ENCODE results near the gene MINDY1. TPM values are rescaled to one million over a fixed set of nuclear protein-coding genes. Genes with fewer than 3 reads are reported as not detected.

Gene MINDY1
- total and polyA plus RNA-seq, 10 donors, result 3.3 to 51.1 (median 28.6) TPM

DNA sequence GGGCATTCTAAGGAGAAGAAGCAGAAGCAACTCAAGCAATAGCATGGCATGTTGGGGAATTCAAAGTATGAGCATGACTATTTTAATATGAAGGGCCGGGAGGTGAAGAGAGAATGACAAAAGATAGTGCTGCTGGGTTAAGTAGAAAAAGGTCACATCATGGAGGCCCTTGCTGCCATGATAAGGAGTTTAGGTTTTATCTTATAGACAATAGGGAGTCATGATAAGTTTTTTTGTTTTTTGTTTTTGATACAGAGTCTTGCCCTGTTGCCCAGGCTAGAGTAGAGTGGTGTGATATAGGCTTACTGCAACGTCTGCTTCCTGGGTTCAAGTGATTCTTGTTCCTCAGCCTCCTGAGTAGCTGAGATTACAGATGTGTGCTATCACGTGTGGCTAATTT lies 32.8 kb upstream of the MINDY1 start:
- no peaks in the 10 kb centered on the region for H3K27me3 ChIP-seq (replicated peaks in 1 of 7)
- H3K27ac ChIP-seq, result no peak overlapping the region
- H3K36me3 ChIP-seq, result peaks cover 0 to 21% (median 5%) of the 10 kb centered on the region in 6 donors
- intact Hi-C loops (cut with DNase I; ENCODE audit: low total_unique reads), result no loop called here
- no peak overlapping the region for H3K4me3 ChIP-seq
- H3K9me3 ChIP-seq, result no peaks in the 10 kb centered on the region
- 87 to 96% (median 88%) methylated on average over 3 of the region's 3 CpGs for WGBS, 5 donors
- no peak for TF ChIP-seq POLR2AphosphoS5 (IDR thresholded peaks at IDR 0.05)
- TF ChIP-seq, protein P1, sequence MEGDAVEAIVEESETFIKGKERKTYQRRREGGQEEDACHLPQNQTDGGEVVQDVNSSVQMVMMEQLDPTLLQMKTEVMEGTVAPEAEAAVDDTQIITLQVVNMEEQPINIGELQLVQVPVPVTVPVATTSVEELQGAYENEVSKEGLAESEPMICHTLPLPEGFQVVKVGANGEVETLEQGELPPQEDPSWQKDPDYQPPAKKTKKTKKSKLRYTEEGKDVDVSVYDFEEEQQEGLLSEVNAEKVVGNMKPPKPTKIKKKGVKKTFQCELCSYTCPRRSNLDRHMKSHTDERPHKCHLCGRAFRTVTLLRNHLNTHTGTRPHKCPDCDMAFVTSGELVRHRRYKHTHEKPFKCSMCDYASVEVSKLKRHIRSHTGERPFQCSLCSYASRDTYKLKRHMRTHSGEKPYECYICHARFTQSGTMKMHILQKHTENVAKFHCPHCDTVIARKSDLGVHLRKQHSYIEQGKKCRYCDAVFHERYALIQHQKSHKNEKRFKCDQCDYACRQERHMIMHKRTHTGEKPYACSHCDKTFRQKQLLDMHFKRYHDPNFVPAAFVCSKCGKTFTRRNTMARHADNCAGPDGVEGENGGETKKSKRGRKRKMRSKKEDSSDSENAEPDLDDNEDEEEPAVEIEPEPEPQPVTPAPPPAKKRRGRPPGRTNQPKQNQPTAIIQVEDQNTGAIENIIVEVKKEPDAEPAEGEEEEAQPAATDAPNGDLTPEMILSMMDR (IDR thresholded peaks at IDR 0.05 in 8 of 11, conservative IDR thresholded peaks at IDR 0.05 in 3 of 11), result no peak
- H3K4me1 ChIP-seq, result no peaks in the 10 kb centered on the region
- no peak for DNase-seq

DNA sequence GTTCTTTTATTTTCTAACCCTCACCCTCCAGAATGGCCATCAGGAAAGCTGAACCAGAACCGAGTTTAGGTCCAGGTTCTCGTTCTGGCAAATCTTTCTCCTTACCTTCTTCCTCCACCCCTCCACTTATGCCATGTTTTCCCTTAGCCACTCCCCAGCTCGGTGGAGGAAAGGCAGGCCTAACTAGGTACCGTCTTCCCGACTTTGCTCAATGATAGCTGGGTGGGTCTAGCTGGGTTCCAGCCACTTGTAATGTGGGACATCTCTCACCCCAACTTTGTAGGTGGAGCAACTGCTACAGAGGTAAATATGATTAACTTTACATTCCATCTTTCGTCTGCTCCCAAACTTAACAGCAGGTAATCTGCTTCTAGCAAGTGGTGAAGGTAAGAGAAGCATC lies 30.3 kb upstream of the MINDY1 start:
- 85 to 93% (median 90%) methylated on average over 6 of the region's 6 CpGs for whole genome bisulfite sequencing, 5 donors
- Histone ChIP-seq H3K4me1 (no peaks in the 10 kb centered on the region), H3K36me3 (peaks cover 0 to 36% (median 22%) of the 10 kb centered on the region in 6 donors), H3K4me3 (no peak overlapping the region), H3K9me3 (no peaks in the 10 kb centered on the region), H3K27me3 (replicated peaks in 1 of 7) (no peaks in the 10 kb centered on the region), H3K27ac (no peak overlapping the region)
- DNase-seq, result no peak
- TF ChIP-seq POLR2A (IDR thresholded peaks at IDR 0.05), result no peak
- TF ChIP-seq POLR2AphosphoS5 (IDR thresholded peaks at IDR 0.05), result no peak
- TF ChIP-seq, protein P1 (IDR thresholded peaks at IDR 0.05 in 8 of 11, conservative IDR thresholded peaks at IDR 0.05 in 3 of 11), result no peak
- intact Hi-C loops (cut with DNase I; ENCODE audit: low total_unique reads), result no loop called here

DNA sequence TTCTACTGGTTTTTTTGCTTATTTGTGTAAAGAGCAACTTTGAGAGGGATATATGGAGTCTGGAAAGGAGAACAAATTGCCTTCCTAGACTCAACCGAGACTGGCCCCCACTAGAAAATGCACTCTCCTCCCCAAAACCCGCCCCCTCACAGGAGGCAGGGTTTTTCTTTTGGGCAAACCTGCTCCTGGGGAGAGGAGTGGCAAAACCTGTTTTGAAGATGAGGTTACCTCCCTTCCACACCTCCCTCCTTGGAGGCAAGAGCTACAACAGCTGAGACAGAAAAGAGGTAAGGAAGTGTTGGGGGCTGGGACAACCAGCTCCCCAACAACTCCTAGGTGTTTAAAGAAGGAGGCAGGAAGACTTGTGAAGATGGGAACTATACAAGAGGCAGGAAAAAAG lies 29.7 kb upstream of the MINDY1 start, which contains the start of gene BNIPL:
TSS of gene BNIPL (plus strand) at position 231 of the 400 bp plus-strand sequence. CDS start at position 371, 140 bp downstream.
- WGBS, 5 donors, result 43 to 70% (median 47%) methylated on average over 2 of the region's 2 CpGs
- no peak for DNase-seq
- H3K36me3 ChIP-seq, result peaks cover 0 to 43% (median 26%) of the 10 kb centered on the region in 6 donors

DNA sequence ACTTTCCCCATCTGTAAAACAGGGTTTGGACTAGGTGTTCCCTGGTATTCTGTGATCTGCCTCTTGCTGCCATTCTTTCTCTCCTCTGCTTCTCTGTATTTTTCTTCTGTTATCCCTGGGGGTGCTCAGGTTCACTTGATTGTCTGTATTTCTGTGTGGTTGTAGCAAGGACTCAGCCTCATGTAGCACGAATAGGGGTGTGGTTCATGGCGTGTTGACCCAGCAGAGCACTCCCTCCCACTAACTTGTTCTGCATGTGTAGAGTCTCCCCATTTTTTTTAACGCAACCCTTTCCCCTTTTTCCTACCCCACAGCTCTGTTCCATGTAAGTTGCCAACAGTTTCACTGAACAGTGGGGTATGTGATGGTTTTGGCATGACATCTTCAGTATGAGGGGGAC lies 28.5 kb upstream of the MINDY1 start:
- H3K27me3 ChIP-seq (replicated peaks in 1 of 7), result no peaks in the 10 kb centered on the region
- no peaks in the 10 kb centered on the region for H3K4me1 ChIP-seq
- intact Hi-C loops (cut with DNase I; ENCODE audit: low total_unique reads), result no loop called here
- TF ChIP-seq POLR2AphosphoS5 (IDR thresholded peaks at IDR 0.05) (no peak), POLR2A (IDR thresholded peaks at IDR 0.05) (no peak)
- TF ChIP-seq, protein P1 (IDR thresholded peaks at IDR 0.05 in 8 of 11, conservative IDR thresholded peaks at IDR 0.05 in 3 of 11), result no peak
- peaks cover 0 to 55% (median 38%) of the 10 kb centered on the region in 6 donors for H3K36me3 ChIP-seq
- no peak overlapping the region for H3K4me3 ChIP-seq
- H3K27ac ChIP-seq, result no peak overlapping the region
- H3K9me3 ChIP-seq, result no peaks in the 10 kb centered on the region
- WGBS, 5 donors, result 93 to 98% (median 97%) methylated on average over 3 of the region's 3 CpGs
- no peak for DNase-seq

More for the DNA sequence above, 29.7 kb upstream of the MINDY1 start, which contains the start of gene BNIPL:
- H3K9me3 ChIP-seq, result no peaks in the 10 kb centered on the region
- H3K4me3 ChIP-seq, result no peak within 1 kb of the TSS
- TF ChIP-seq POLR2A (IDR thresholded peaks at IDR 0.05) (no peak), POLR2AphosphoS5 (IDR thresholded peaks at IDR 0.05) (no peak)
- TF ChIP-seq, protein P1 (IDR thresholded peaks at IDR 0.05 in 8 of 11, conservative IDR thresholded peaks at IDR 0.05 in 3 of 11), result no peak
- no peak within 1 kb of the TSS for H3K27ac ChIP-seq
- intact Hi-C loops (cut with DNase I; ENCODE audit: low total_unique reads), result no loop called here
- H3K27me3 ChIP-seq (replicated peaks in 1 of 7), result no peaks in the 10 kb centered on the region
- no peaks in the 10 kb centered on the region for H3K4me1 ChIP-seq
